ENCODE results near the gene DDX27.

DNA sequence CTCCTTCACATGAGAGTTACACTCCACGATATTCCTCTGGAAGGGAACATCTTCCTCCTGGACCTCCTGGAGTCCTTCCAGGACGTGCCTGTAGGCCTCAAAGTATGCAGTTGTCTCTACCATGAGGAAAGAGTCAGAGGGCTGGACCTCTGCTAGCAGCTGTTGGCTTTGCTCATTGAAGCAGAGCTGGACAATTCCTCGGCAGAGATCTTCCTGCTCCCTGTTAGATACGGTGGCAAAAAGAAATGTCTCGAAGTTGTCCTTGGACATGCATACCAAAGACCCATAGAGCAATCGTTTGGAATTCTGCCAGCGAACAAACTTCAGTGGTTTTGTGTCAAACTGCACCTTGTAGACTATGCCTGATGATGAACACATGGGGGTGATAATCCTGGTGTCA, 51.0 kb downstream of the DDX27 start:
- TF ChIP-seq, protein P1, sequence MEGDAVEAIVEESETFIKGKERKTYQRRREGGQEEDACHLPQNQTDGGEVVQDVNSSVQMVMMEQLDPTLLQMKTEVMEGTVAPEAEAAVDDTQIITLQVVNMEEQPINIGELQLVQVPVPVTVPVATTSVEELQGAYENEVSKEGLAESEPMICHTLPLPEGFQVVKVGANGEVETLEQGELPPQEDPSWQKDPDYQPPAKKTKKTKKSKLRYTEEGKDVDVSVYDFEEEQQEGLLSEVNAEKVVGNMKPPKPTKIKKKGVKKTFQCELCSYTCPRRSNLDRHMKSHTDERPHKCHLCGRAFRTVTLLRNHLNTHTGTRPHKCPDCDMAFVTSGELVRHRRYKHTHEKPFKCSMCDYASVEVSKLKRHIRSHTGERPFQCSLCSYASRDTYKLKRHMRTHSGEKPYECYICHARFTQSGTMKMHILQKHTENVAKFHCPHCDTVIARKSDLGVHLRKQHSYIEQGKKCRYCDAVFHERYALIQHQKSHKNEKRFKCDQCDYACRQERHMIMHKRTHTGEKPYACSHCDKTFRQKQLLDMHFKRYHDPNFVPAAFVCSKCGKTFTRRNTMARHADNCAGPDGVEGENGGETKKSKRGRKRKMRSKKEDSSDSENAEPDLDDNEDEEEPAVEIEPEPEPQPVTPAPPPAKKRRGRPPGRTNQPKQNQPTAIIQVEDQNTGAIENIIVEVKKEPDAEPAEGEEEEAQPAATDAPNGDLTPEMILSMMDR (conservative IDR thresholded peaks at IDR 0.05; ENCODE audit: low read length): no peak
- TF ChIP-seq EZH2phosphoT487 (IDR thresholded peaks at IDR 0.05; ENCODE audit: borderline replicate concordance): no peak
